CD4-positive, CD25-positive, alpha-beta regulatory T cell (primary cell): ENCODE measurements around the gene KMT5B. TPM values are rescaled to one million over a fixed set of nuclear protein-coding genes. Genes with fewer than 3 reads are reported as not detected.

Experiments used
- ATAC-seq, 2 donors: fragments of 150-1000 bp; cut with Tn5 transposase; one replicate each; pipeline ENCODE4 v1.10.0; 2021; ENCODE audit warnings: low read depth in 2 of 2, moderate number of reproducible peaks in 2 of 2, moderate library complexity in 1 of 2
- DNase-seq, 3 donors: peaks; one replicate each; pipeline versions ENCODE4 v3.0.0 to v3.0.0-alpha.2; 2012 to 2022; ENCODE audit warnings: mixed read lengths in 1 of 3
- H3K27ac ChIP-seq: one replicate; pipeline ENCODE4 v1.7.0; 2013; ENCODE audit warnings: mild to moderate bottlenecking, low read length; ENCODE audit not compliant: insufficient read depth, poor library complexity, severe bottlenecking
- H3K27me3 ChIP-seq: one replicate; pipeline ENCODE4 v1.7.0; 2013; ENCODE audit warnings: low read length; ENCODE audit not compliant: control insufficient read depth, insufficient read depth
- H3K36me3 ChIP-seq: one replicate; pipeline ENCODE4 v1.7.0; 2013; ENCODE audit warnings: mild to moderate bottlenecking, low read length, moderate library complexity; ENCODE audit not compliant: control insufficient read depth, insufficient read depth
- H3K4me1 ChIP-seq: 2 replicates; pipeline ENCODE4 v1.7.0; 2013; ENCODE audit warnings: mild to moderate bottlenecking, low read length; ENCODE audit not compliant: insufficient read depth, control insufficient read depth, poor library complexity, severe bottlenecking
- H3K4me3 ChIP-seq: one replicate; pipeline ENCODE4 v1.7.0; 2013; ENCODE audit warnings: low read depth, mild to moderate bottlenecking, low read length, moderate library complexity
- H3K9me3 ChIP-seq, 2 experiments: 1 replicate in 1 of 2; 2 replicates in 1 of 2; pipeline ENCODE4 v1.7.0; 2013; ENCODE audit warnings: low read length in 2 of 2, mild to moderate bottlenecking in 1 of 2, moderate library complexity in 1 of 2; ENCODE audit not compliant: control insufficient read depth in 2 of 2
- H3K27ac Mint-ChIP-seq, 3 donors: one replicate each; pipeline ENCODE4 v1.8.0; 2020 to 2022; ENCODE audit warnings: mild to moderate bottlenecking in 3 of 3, mixed read lengths in 3 of 3, moderate library complexity in 2 of 3
- H3K27me3 Mint-ChIP-seq: one replicate; pipeline ENCODE4 v1.8.0; 2022; ENCODE audit warnings: mild to moderate bottlenecking, mixed read lengths
- H3K36me3 Mint-ChIP-seq: one replicate; pipeline ENCODE4 v1.8.0; 2020; ENCODE audit warnings: mixed read lengths
- H3K4me1 Mint-ChIP-seq, 4 donors: one replicate each; pipeline ENCODE4 v1.8.0; 2020 to 2022; ENCODE audit warnings: mixed read lengths in 4 of 4, mild to moderate bottlenecking in 1 of 4
- H3K4me3 Mint-ChIP-seq, 4 donors: one replicate each; pipeline ENCODE4 v1.8.0; 2020 to 2022; ENCODE audit warnings: mild to moderate bottlenecking in 4 of 4, mixed read lengths in 4 of 4, moderate library complexity in 3 of 4
- H3K9me3 Mint-ChIP-seq, 7 donors: one replicate each; pipeline ENCODE4 v1.8.0; 2020 to 2022; ENCODE audit warnings: mixed read lengths in 7 of 7, mild to moderate bottlenecking in 3 of 7, moderate library complexity in 2 of 7
- polyA plus RNA-seq, 4 donors: library from polyadenylated mRNA; unstranded; fragments of 300-500 nt; fragmentation: Illumina TruSeq; gene quantifications; one replicate each; pipeline ENCODE4 v1.2.3, GENCODE V29; 2021
- total RNA-seq: library from RNA; stranded (reverse); gene quantifications from one replicate; pipeline ENCODE4 v1.2.3, GENCODE V29; 2022

The KMT5B gene
- total and polyA plus RNA-seq, 5 donors from 2014 or later = 31.6 to 43.1 (median 37.2) TPM

DNA sequence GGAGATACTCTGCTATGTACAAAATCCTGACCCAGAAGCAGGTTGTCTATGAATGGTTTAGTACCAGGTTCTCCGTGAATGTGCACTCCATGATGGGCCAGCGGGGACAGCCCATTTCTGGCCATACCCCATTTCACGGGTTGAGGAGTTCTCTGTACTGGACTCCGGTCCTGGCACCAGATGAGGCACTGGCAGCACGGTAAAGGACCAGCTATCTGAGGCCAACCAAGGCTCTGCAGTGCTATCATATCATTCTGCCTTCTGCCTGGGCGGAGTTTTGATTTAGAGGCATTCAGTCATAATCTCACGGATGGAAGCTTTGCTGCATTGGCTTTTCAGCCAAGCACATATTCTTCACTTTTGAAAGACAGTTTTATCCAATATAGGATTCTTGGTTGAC, 18.5 kb upstream of the KMT5B start:
- DNase-seq (no peak), ATAC-seq (no peak)
- H3K4me1 ChIP-seq = no peaks in the 10 kb centered on the region
- no peak overlapping the region for H3K27ac ChIP-seq
- H3K9me3 ChIP-seq = peaks cover 13 to 15% of the 10 kb centered on the region in 2 experiments
- peaks cover 0 to 24% (median 6%) of the 10 kb centered on the region in 7 donors for H3K9me3 Mint-ChIP-seq
- no peaks in the 10 kb centered on the region for H3K4me1 Mint-ChIP-seq
- no peak overlapping the region for H3K27ac Mint-ChIP-seq
- no peak overlapping the region for H3K4me3 ChIP-seq
- H3K27me3 ChIP-seq = peaks cover 3% of the 10 kb centered on the region
- no peak overlapping the region for H3K4me3 Mint-ChIP-seq
- H3K36me3 Mint-ChIP-seq = no peaks in the 10 kb centered on the region
- no peaks in the 10 kb centered on the region for H3K36me3 ChIP-seq
- H3K27me3 Mint-ChIP-seq = peaks cover 37% of the 10 kb centered on the region

DNA sequence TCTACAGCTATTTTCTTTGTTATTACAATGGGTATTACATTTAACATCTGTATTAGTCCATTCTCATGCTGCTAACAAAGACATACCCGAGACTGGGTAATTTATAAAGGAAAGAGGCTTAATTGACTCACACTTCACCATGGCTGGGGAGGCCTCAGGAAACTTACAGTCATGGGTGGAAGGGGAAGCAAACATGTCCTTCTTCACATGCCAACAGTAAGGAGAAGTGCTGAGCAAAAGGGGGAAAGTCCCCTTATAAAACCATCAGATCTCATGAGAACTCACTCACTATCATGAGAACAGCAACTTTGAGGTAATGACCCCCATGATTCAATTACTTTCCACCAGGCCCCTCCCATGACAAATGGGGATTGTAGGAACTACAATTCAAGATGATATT, 16.5 kb upstream of the KMT5B start:
- Mint-ChIP-seq H3K4me1 (no peaks in the 10 kb centered on the region), H3K36me3 (no peaks in the 10 kb centered on the region), H3K4me3 (no peak overlapping the region), H3K27ac (no peak overlapping the region), H3K9me3 (peaks cover 0 to 28% (median 6%) of the 10 kb centered on the region in 7 donors), H3K27me3 (peaks cover 34% of the 10 kb centered on the region)
- DNase-seq (no peak), ATAC-seq (no peak)
- H3K4me3 ChIP-seq = no peak overlapping the region
- H3K27ac ChIP-seq = no peak overlapping the region
- no peaks in the 10 kb centered on the region for H3K4me1 ChIP-seq
- H3K36me3 ChIP-seq = no peaks in the 10 kb centered on the region
- H3K9me3 ChIP-seq = peaks cover 13 to 15% of the 10 kb centered on the region in 2 experiments
- no peaks in the 10 kb centered on the region for H3K27me3 ChIP-seq

DNA sequence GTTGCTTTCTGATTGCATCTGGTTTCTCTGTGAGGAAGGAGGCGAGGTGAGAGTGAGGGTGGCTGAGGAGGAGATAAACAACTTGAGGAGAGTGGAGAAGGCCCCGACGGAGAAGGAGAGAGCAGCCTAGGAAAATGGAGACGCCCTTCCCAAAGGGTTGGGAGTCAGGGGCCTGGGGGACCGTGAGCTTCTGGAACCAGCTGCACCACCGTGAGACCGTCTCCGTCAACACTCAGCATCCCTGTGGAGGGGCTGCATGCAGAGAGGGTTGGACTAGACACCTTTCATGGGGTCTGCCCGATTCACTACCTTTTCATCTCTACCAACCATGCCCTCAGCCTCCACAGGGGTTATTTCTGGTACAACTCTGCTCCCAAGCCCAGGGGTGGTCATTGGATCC, 13.3 kb upstream of the KMT5B start:
- no peak for DNase-seq
- no peak overlapping the region for H3K4me3 Mint-ChIP-seq
- peaks cover 35% of the 10 kb centered on the region for H3K27me3 Mint-ChIP-seq
- Histone ChIP-seq H3K36me3 (no peaks in the 10 kb centered on the region), H3K9me3 (peaks cover 13 to 15% of the 10 kb centered on the region in 2 experiments), H3K4me1 (no peaks in the 10 kb centered on the region), H3K27me3 (no peaks in the 10 kb centered on the region), H3K27ac (no peak overlapping the region), H3K4me3 (no peak overlapping the region)
- peaks cover 0 to 27% (median 6%) of the 10 kb centered on the region in 7 donors for H3K9me3 Mint-ChIP-seq
- H3K36me3 Mint-ChIP-seq = no peaks in the 10 kb centered on the region
- no peaks in the 10 kb centered on the region for H3K4me1 Mint-ChIP-seq
- ATAC-seq = no peak
- peak overlapping the region in 1 of 3 donors; percentile 20 for H3K27ac Mint-ChIP-seq

DNA sequence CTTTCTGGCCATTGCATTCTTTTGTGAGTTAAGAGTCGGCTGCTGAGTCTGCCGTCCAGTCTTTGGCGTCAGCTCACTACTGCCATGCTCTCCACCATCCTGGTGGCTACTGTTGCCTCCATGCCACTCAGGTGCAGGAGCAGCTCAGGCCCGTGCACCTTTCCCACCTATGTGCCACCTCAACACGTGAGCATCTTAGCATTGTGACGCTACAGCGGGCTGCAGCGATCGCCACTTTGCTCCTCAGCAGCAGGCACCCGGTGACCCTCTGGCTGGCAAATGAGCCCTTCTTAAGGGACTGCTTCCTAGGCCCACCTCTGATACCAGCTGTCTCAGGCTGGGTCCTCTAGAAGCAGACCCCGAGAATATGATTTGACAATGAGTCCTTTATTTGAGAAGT, 11.5 kb upstream of the KMT5B start:
- no peak overlapping the region for H3K4me3 ChIP-seq
- Mint-ChIP-seq H3K4me3 (no peak overlapping the region), H3K36me3 (no peaks in the 10 kb centered on the region), H3K9me3 (peaks cover 0 to 15% (median 6%) of the 10 kb centered on the region in 7 donors), H3K4me1 (no peaks in the 10 kb centered on the region), H3K27me3 (peaks cover 30% of the 10 kb centered on the region), H3K27ac (no peak overlapping the region)
- no peaks in the 10 kb centered on the region for H3K4me1 ChIP-seq
- H3K36me3 ChIP-seq = no peaks in the 10 kb centered on the region
- DNase-seq (no peak), ATAC-seq (no peak)
- peaks cover 9 to 11% of the 10 kb centered on the region in 2 experiments for H3K9me3 ChIP-seq
- no peak overlapping the region for H3K27ac ChIP-seq
- H3K27me3 ChIP-seq = no peaks in the 10 kb centered on the region

GRCh38 chr11:68223275-68223674, 10.2 kb upstream of the KMT5B start:
- Histone ChIP-seq H3K4me3 (no peak overlapping the region), H3K36me3 (no peaks in the 10 kb centered on the region), H3K9me3 (no peaks in the 10 kb centered on the region), H3K4me1 (no peaks in the 10 kb centered on the region), H3K27ac (no peak overlapping the region), H3K27me3 (no peaks in the 10 kb centered on the region)
- H3K4me1 Mint-ChIP-seq = no peaks in the 10 kb centered on the region
- ATAC-seq = no peak
- H3K9me3 Mint-ChIP-seq = peaks cover 0 to 5% (median 0%) of the 10 kb centered on the region in 7 donors
- no peak overlapping the region for H3K4me3 Mint-ChIP-seq
- peak in 1 of 3 donors; percentile 17 for DNase-seq
- H3K27ac Mint-ChIP-seq = no peak overlapping the region
- H3K27me3 Mint-ChIP-seq = peaks cover 19% of the 10 kb centered on the region
- no peaks in the 10 kb centered on the region for H3K36me3 Mint-ChIP-seq

DNA sequence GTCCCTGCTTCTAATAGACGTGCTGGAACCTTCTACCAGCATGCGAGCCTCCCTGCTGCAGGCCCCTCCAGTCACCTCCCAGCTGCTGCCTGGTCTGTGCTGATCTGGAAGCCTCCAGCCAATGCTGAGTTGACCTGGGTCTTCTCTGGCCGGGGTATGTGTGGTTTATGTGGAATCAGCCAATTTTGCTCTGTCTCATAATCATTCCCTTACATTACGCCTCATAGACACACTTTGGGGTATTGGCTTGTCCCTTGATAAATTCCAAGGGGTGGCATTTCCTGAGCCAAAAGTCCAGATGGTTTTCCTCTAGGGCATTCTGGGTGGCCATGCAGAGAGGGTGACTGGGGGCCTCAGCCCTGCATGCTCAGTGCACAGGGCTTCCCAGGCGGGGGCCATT, 8.3 kb upstream of the KMT5B start:
- Mint-ChIP-seq H3K4me1 (no peaks in the 10 kb centered on the region), H3K4me3 (no peak overlapping the region), H3K9me3 (peaks cover 0 to 4% (median 0%) of the 10 kb centered on the region in 7 donors), H3K27me3 (peaks cover 21% of the 10 kb centered on the region), H3K36me3 (no peaks in the 10 kb centered on the region), H3K27ac (peak overlapping the region in 1 of 3 donors; percentile 66)
- no peaks in the 10 kb centered on the region for H3K4me1 ChIP-seq
- DNase-seq = no peak
- ATAC-seq = no peak
- no peaks in the 10 kb centered on the region for H3K36me3 ChIP-seq
- H3K9me3 ChIP-seq = no peaks in the 10 kb centered on the region
- H3K27me3 ChIP-seq = no peaks in the 10 kb centered on the region
- H3K27ac ChIP-seq = no peak overlapping the region
- no peak overlapping the region for H3K4me3 ChIP-seq

GRCh38 chr11:68216171-68216938, 3.3 kb upstream of the KMT5B start:
- Histone ChIP-seq H3K27me3 (no peaks in the 10 kb centered on the region), H3K4me1 (peaks cover 24% of the 10 kb centered on the region), H3K9me3 (no peaks in the 10 kb centered on the region), H3K36me3 (no peaks in the 10 kb centered on the region), H3K27ac (no peak overlapping the region), H3K4me3 (no peak overlapping the region)
- Mint-ChIP-seq H3K4me3 (peak overlapping the region in 1 of 4 donors; percentile 94), H3K36me3 (no peaks in the 10 kb centered on the region), H3K27me3 (peaks cover 25% of the 10 kb centered on the region), H3K9me3 (peaks cover 0 to 3% (median 0%) of the 10 kb centered on the region in 7 donors), H3K4me1 (peaks cover 7 to 24% (median 18%) of the 10 kb centered on the region in 4 donors), H3K27ac (no peak overlapping the region)
- DNase-seq (no peak), ATAC-seq (no peak)
